ENCODE results near the gene MDH1.

MDH1 gene

DNA sequence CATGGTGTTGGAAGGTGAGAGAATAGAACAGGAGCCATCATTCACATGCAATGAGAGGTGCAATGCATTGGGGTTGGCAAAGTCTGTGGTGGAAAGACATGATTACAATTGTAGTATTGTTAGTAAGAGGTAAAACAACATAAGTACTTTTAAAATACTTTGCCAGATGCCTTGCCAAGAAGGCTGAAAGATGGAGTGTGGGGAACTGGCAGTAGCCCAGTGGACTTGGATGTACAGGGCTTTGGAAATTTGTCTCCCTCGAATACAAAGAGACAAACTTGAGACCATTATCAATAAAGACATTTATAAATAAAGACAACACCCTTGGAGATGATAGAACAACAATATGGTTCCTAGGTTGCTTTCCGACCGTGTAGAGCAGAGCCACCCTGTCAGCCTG is 62.0 kb downstream of the MDH1 start:
- TF ChIP-seq, protein P1, sequence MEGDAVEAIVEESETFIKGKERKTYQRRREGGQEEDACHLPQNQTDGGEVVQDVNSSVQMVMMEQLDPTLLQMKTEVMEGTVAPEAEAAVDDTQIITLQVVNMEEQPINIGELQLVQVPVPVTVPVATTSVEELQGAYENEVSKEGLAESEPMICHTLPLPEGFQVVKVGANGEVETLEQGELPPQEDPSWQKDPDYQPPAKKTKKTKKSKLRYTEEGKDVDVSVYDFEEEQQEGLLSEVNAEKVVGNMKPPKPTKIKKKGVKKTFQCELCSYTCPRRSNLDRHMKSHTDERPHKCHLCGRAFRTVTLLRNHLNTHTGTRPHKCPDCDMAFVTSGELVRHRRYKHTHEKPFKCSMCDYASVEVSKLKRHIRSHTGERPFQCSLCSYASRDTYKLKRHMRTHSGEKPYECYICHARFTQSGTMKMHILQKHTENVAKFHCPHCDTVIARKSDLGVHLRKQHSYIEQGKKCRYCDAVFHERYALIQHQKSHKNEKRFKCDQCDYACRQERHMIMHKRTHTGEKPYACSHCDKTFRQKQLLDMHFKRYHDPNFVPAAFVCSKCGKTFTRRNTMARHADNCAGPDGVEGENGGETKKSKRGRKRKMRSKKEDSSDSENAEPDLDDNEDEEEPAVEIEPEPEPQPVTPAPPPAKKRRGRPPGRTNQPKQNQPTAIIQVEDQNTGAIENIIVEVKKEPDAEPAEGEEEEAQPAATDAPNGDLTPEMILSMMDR (IDR thresholded peaks at IDR 0.05; ENCODE audit: unreplicated experiment in 3 of 3), result no peak
- Mint-ChIP-seq H3K36me3 (ENCODE audit: low read depth) (no peaks in the 10 kb centered on the region), H3K9me3 (peaks cover 8% of the 10 kb centered on the region), H3K27me3 (ENCODE audit: low read depth) (no peaks in the 10 kb centered on the region), H3K27ac (peak overlapping the region in 1 of 3 experiments; percentile 16), H3K4me1 (peaks cover 5% of the 10 kb centered on the region), H3K4me3 (no peak overlapping the region)

DNA sequence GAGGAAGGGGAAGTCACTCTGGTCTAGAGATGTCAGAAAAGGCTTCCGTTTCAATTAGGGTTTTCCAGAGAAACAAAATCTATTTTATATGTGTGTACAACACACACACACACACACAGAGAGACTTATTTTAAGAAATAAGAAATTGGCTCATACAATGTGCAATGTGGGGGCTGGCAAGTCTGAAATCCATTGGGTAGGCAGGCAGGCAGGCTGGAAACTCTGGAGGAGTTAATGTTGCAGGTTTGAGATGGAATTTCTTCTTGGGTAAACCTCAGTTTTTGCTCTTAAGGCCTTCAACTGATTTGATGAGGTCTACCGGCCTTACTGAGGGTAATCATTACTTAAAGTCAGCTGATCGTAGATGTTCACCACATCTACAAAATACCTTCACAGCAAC is 62.6 kb downstream of the MDH1 start:
- Mint-ChIP-seq H3K4me1 (peaks cover 5% of the 10 kb centered on the region), H3K4me3 (no peak overlapping the region), H3K36me3 (ENCODE audit: low read depth) (no peaks in the 10 kb centered on the region), H3K27me3 (ENCODE audit: low read depth) (no peaks in the 10 kb centered on the region), H3K27ac (no peak overlapping the region), H3K9me3 (peaks cover 8% of the 10 kb centered on the region)
- TF ChIP-seq, protein P1 (IDR thresholded peaks at IDR 0.05; ENCODE audit: unreplicated experiment in 3 of 3), result no peak

DNA sequence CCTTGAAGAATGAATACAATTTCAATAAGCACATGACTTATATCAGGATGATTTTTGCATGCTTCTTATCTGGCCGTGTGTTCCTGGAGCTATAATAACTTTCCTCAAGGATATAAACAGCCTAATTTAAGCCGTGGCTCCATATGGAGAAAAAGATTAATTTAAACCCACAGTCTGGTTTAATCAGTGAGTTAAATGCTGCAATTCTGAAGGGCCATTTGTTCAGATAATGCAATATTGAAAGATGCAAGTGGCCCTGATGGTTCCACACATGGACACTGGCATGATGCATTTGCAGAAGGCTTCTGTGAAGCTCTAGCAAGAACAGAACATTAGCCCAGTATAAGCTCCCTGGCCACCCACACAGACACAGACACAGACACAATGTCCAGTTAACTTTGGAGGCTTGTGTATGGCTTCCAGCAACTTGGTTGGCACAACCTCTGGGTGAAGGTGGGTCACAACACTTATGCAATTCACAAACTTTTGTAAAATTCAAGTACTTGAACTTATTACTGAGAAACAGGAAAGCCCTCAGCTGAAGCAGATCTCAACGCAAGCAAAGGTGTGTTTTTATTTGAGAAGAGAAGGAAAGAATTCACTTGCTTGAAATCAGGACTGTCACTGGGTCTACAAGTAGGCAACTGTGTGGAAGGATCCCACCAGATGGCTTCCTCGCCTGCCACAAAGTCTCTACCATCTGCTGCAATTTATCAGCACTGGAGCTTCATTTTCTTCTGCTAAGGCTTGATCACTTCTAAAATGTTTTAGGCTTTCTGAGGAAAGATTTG is 63.3 kb downstream of the MDH1 start:
- TF ChIP-seq, protein P1 (IDR thresholded peaks at IDR 0.05; ENCODE audit: unreplicated experiment in 3 of 3), result no peak
- H3K4me1 Mint-ChIP-seq, result peaks cover 5% of the 10 kb centered on the region
- H3K9me3 Mint-ChIP-seq, result peaks cover 13% of the 10 kb centered on the region
- H3K27me3 Mint-ChIP-seq (ENCODE audit: low read depth), result no peaks in the 10 kb centered on the region
- no peak overlapping the region for H3K27ac Mint-ChIP-seq
- no peaks in the 10 kb centered on the region for H3K36me3 Mint-ChIP-seq (ENCODE audit: low read depth)
- H3K4me3 Mint-ChIP-seq, result no peak overlapping the region

DNA sequence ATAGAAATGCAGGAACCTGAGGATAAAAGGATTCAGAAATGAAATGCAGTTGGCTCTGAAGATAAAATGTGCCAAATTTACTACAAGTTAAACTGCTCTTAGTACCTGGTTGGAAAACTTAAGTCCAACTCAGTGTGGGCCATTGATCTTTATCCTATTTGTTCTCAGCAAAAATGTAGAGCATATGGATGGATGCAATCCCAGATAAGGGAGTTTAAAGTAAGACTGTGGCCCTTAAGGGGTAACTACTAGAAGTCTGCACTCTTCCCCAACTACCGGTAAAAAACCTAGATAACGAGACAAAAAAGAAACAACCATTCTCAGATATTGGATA is 63.9 kb downstream of the MDH1 start:
- no peaks in the 10 kb centered on the region for H3K27me3 Mint-ChIP-seq (ENCODE audit: low read depth)

DNA sequence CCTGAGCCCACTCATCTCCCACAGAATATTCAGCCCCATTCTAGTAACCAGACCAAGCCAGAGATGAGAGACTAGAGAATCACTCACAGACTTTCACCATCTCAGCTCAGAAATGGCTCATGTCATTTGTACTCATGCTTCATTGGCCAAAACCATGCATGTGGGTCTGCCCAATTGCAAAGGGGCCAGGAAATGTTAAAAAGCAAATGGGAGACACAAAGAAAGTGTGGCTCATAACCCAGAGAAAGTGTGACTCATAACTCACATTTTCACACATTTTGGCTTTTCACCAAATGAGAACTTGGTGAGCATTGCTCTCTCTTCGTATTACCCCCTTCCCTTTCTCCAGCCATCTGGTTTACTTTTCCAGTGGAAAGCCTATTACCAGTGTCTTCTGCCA is 66.2 kb downstream of the MDH1 start:
- Mint-ChIP-seq H3K27ac (no peak overlapping the region), H3K4me3 (no peak overlapping the region), H3K9me3 (peaks cover 13% of the 10 kb centered on the region), H3K27me3 (ENCODE audit: low read depth) (no peaks in the 10 kb centered on the region), H3K36me3 (ENCODE audit: low read depth) (no peaks in the 10 kb centered on the region), H3K4me1 (peaks cover 5% of the 10 kb centered on the region)
- TF ChIP-seq, protein P1 (IDR thresholded peaks at IDR 0.05; ENCODE audit: unreplicated experiment in 3 of 3), result no peak

More for the DNA sequence above, 63.9 kb downstream of the MDH1 start:
- Mint-ChIP-seq H3K9me3 (peaks cover 13% of the 10 kb centered on the region), H3K27ac (peak overlapping the region in 2 of 3 experiments; percentile 9 to 11), H3K36me3 (ENCODE audit: low read depth) (no peaks in the 10 kb centered on the region), H3K4me3 (no peak overlapping the region), H3K4me1 (peaks cover 5% of the 10 kb centered on the region)
- TF ChIP-seq, protein P1 (IDR thresholded peaks at IDR 0.05; ENCODE audit: unreplicated experiment in 3 of 3), result no peak

Data from nephron (organoid).